HEK293 (cell line): ENCODE results near the gene ZNF783.

Source experiments
- CTCF ChIA-PET: fragments of 350-600 bp; formaldehyde crosslinking; extraction: SDS; loops from one replicate; lab custom pipeline; 2021; ENCODE audit warnings: antibody characterized with exemption; lab: Yijun Ruan, JAX
- POLR2A ChIA-PET: fragments of 300-600 bp; formaldehyde crosslinking; extraction: SDS; loops from one replicate; lab custom pipeline; 2020; ENCODE audit warnings: antibody characterized with exemption, inconsistent platforms; lab: Yijun Ruan, JAX
- H3K27ac ChIP-seq: fragments of 200-500 bp; sonication (Bioruptor generic); 2 replicates; pipeline ENCODE4 v1.5.1; 2014; ENCODE audit warnings: low read depth, low read length, control low read depth, inconsistent platforms; ENCODE audit errors: extremely low read depth
- H3K36me3 ChIP-seq, 2 experiments: fragments of 200-500 bp in 1 of 2; sonication (Bioruptor generic) in 1 of 2; 1 replicate in 1 of 2; 2 replicates in 1 of 2; pipeline ENCODE4 v1.5.1; 2014 to 2017; ENCODE audit warnings: inconsistent platforms in 2 of 2, low read length in 2 of 2; ENCODE audit not compliant: control insufficient read depth in 2 of 2, insufficient read depth in 1 of 2
- H3K4me1 ChIP-seq: fragments of 200-500 bp; sonication (Bioruptor generic); 2 replicates; pipeline ENCODE4 v1.5.1; 2014; ENCODE audit warnings: mild to moderate bottlenecking, low read length, inconsistent platforms; ENCODE audit not compliant: control insufficient read depth, insufficient read depth
- H3K4me3 ChIP-seq: 2 replicates; pipeline ENCODE4 v1.5.1; 2011; ENCODE audit warnings: low read depth, mild to moderate bottlenecking, control low read depth, low read length, moderate library complexity
- H3K9me3 ChIP-seq: fragments of 200-500 bp; sonication (Bioruptor generic); 2 replicates; pipeline ENCODE4 v1.5.1; 2014; ENCODE audit warnings: low read depth, low read length, inconsistent platforms; ENCODE audit not compliant: control insufficient read depth, insufficient read depth
- KLF10 ChIP-seq: fragments of 450-650 bp; IDR thresholded peaks from 2 replicates; pipeline ENCODE4 v1.5.1; 2018; ENCODE audit warnings: missing biosample characterization, mild to moderate bottlenecking, missing genetic modification characterization
- SCRT1 ChIP-seq: fragments of 450-650 bp; formaldehyde crosslinking; IDR thresholded peaks from 2 replicates; pipeline ENCODE4 v1.5.1; 2016; ENCODE audit warnings: missing biosample characterization, missing genetic modification characterization, borderline replicate concordance
- SCRT2 ChIP-seq: fragments of 450-650 bp; formaldehyde crosslinking; IDR thresholded peaks from 2 replicates; pipeline ENCODE4 v1.5.1; 2016; ENCODE audit warnings: missing biosample characterization, missing genetic modification characterization
- SETDB1 ChIP-seq: IDR thresholded peaks from one replicate; pipeline ENCODE4 v1.6.1; 2017; ENCODE audit warnings: mild to moderate bottlenecking, low read length, moderate library complexity, mixed read lengths; ENCODE audit not compliant: insufficient read length
- ZBTB10 ChIP-seq: fragments of 450-650 bp; formaldehyde crosslinking; IDR thresholded peaks from 2 replicates; pipeline ENCODE4 v1.5.1; 2016; ENCODE audit warnings: missing biosample characterization, missing genetic modification characterization
- ZBTB44 ChIP-seq: fragments of 450-650 bp; IDR thresholded peaks from 2 replicates; pipeline ENCODE4 v1.5.1; 2018; ENCODE audit warnings: missing biosample characterization, mild to moderate bottlenecking, missing genetic modification characterization
- ZFHX2 ChIP-seq: fragments of 450-650 bp; formaldehyde crosslinking; conservative IDR thresholded peaks from 2 replicates; pipeline ENCODE4 v1.5.1; 2016; ENCODE audit warnings: missing biosample characterization, missing genetic modification characterization
- ZNF114 ChIP-seq: fragments of 450-650 bp; formaldehyde crosslinking; IDR thresholded peaks from 2 replicates; pipeline ENCODE4 v1.5.0; 2017; ENCODE audit warnings: missing biosample characterization, missing genetic modification characterization
- ZNF19 ChIP-seq: fragments of 450-650 bp; formaldehyde crosslinking; IDR thresholded peaks from 2 replicates; pipeline ENCODE4; 2016; ENCODE audit warnings: missing biosample characterization, missing genetic modification characterization, low read depth
- ZNF211 ChIP-seq: fragments of 450-650 bp; formaldehyde crosslinking; IDR thresholded peaks from 2 replicates; pipeline ENCODE4 v1.5.1; 2016; ENCODE audit warnings: low read depth, missing biosample characterization, missing genetic modification characterization
- ZNF266 ChIP-seq: fragments of 450-650 bp; formaldehyde crosslinking; IDR thresholded peaks from 2 replicates; pipeline ENCODE4 v1.5.1; 2016; ENCODE audit warnings: missing biosample characterization, missing genetic modification characterization, low read depth
- ZNF354C ChIP-seq: fragments of 450-650 bp; formaldehyde crosslinking; IDR thresholded peaks from 2 replicates; pipeline ENCODE4 v1.5.1; 2016; ENCODE audit warnings: missing biosample characterization, missing genetic modification characterization, low read depth, borderline replicate concordance
- ZNF501 ChIP-seq: fragments of 450-650 bp; formaldehyde crosslinking; IDR thresholded peaks from 2 replicates; pipeline ENCODE4 v1.5.1; 2016; ENCODE audit warnings: missing biosample characterization, missing genetic modification characterization
- ZNF514 ChIP-seq: fragments of 450-650 bp; formaldehyde crosslinking; IDR thresholded peaks from 2 replicates; pipeline ENCODE4 v1.5.1; 2016; ENCODE audit warnings: missing biosample characterization, missing genetic modification characterization
- ZNF560 ChIP-seq: fragments of 450-650 bp; formaldehyde crosslinking; IDR thresholded peaks from 2 replicates; pipeline ENCODE4 v1.5.1; 2017; ENCODE audit warnings: missing biosample characterization, missing genetic modification characterization, borderline replicate concordance
- ZNF704 ChIP-seq: fragments of 450-650 bp; formaldehyde crosslinking; IDR thresholded peaks from 2 replicates; pipeline ENCODE4 v1.5.1; 2016; ENCODE audit warnings: missing biosample characterization, missing genetic modification characterization
- ZNF76 ChIP-seq: fragments of 450-650 bp; formaldehyde crosslinking; IDR thresholded peaks from 2 replicates; pipeline ENCODE4; 2016; ENCODE audit warnings: low read depth, missing biosample characterization, missing genetic modification characterization, borderline replicate concordance
- ZNF776 ChIP-seq: fragments of 450-650 bp; formaldehyde crosslinking; IDR thresholded peaks from 2 replicates; pipeline ENCODE4 v1.5.0; 2017; ENCODE audit warnings: missing biosample characterization, missing genetic modification characterization, borderline replicate concordance
- ZSCAN30 ChIP-seq: fragments of 450-650 bp; IDR thresholded peaks from 2 replicates; pipeline ENCODE4 v1.5.1; 2018; ENCODE audit warnings: missing biosample characterization, mild to moderate bottlenecking, missing genetic modification characterization, moderate library complexity
- ZXDB ChIP-seq: fragments of 450-650 bp; formaldehyde crosslinking; IDR thresholded peaks from 2 replicates; pipeline ENCODE4 v1.5.1; 2016; ENCODE audit warnings: missing biosample characterization, missing genetic modification characterization
- TF ChIP-seq, protein P1 (sequence below): fragments of 450-650 bp; formaldehyde crosslinking; IDR thresholded peaks from 2 replicates; pipeline ENCODE4 v1.5.1; 2016; ENCODE audit warnings: missing biosample characterization, missing genetic modification characterization

Gene ZNF783

DNA sequence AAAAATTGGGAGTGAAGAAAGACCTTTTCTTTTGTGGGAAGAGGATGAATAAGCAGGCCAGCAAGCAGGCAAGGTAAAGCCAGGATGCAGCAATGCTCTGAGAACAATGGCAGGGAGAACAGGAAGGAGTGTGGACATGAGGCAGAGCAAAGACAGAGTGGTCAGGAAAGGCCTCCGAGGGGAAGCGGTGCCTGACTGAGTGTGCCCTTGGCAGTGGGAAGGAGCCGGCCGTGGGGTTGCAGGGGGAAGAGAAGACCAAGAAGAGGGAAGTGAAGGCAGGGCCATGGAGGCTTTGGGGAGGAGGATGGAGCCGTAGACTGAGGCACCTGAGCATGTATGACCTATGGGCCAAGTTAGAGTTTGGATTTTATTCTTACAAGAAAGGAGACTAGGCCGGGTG, 44.4 kb upstream of the ZNF783 start:
- H3K4me3 ChIP-seq = no peak overlapping the region
- POLR2A ChIA-PET = no interaction called here
- H3K4me1 ChIP-seq = no peaks in the 10 kb centered on the region
- no peak for TF ChIP-seq ZNF776
- no peak for TF ChIP-seq SETDB1
- no peak for TF ChIP-seq ZNF514 (tag by site-specific recombination)
- no peak for TF ChIP-seq ZNF354C
- TF ChIP-seq ZNF266 (tag by site-specific recombination) = no peak
- no peak for TF ChIP-seq ZNF211 (tag by site-specific recombination)
- no peak for TF ChIP-seq ZBTB10 (tag by site-specific recombination)
- TF ChIP-seq ZNF501 = no peak
- TF ChIP-seq ZNF560 = no peak
- no peak for TF ChIP-seq ZFHX2 (tag by site-specific recombination)
- no peaks in the 10 kb centered on the region for H3K9me3 ChIP-seq
- H3K36me3 ChIP-seq = peaks cover 36 to 98% of the 10 kb centered on the region in 2 experiments
- CTCF ChIA-PET = no interaction called here
- H3K27ac ChIP-seq = no peak overlapping the region

DNA sequence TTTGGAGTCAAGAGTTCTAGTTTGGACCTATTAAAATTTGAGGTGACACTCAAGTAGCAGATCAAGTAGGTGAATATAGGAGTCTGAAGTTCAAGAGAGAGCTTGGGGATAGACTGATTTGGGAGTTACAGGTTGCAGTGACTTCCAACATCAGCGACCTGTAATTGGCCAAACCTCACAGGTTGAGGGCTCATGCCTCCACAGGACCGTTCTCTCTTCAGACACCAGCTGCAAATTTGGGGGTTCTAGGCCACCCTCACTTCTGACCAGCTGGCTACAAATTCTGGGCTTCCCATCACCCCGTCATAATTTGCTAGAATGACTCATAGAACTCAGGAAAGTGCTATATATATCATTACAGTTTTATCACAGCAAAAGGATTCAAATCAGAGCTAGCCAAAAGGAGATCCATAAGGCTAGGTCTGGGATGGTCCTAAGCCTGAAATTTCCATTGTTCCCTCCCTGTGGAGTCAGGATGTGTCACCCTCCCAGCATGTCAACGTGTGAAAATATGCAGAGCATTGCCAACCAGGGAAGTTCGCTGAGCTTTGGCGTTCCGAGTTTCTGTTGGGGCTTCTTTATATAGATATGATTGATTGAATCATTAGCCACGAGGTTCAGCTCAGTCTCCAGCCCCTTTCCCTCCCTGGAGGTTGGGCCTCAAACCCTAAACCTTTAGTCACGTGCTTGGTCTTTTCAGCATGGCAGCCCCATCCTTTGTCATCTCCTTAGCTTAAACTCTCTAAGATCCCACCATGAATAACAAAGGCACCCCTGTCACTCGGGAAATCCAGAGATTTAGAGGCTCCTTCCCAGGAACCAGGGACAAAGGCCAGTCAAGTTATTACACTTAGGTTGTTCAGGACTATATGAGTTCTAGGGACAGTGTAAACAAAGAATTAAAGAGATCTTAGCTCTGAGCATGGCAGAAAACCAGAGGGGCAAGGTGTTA, 43.3 kb upstream of the ZNF783 start:
- H3K4me3 ChIP-seq = no peak overlapping the region
- H3K9me3 ChIP-seq = no peaks in the 10 kb centered on the region
- H3K36me3 ChIP-seq = peaks cover 39 to 93% of the 10 kb centered on the region in 2 experiments; a peak in 2 of 3 replicates
- H3K27ac ChIP-seq = no peak overlapping the region
- ChIA-PET POLR2A (no interaction called here), CTCF (interaction anchor here (0.6 to 1.2 kb wide), 2 partner anchors 9 to 42 kb away, joined by 3 to 5 read pairs; no protein-coding TSS in a partner anchor)
- TF ChIP-seq ZSCAN30 (tag by site-specific recombination) (no peak), SETDB1 (no peak), ZNF76 (tag by site-specific recombination) (no peak), KLF10 (tag by site-specific recombination) (no peak), SCRT2 (tag by site-specific recombination) (no peak), ZXDB (no peak), ZNF19 (no peak), ZNF704 (no peak), ZBTB44 (no peak), ZNF114 (tag by site-specific recombination) (no peak), SCRT1 (tag by site-specific recombination) (no peak)
- TF ChIP-seq, protein P1, sequence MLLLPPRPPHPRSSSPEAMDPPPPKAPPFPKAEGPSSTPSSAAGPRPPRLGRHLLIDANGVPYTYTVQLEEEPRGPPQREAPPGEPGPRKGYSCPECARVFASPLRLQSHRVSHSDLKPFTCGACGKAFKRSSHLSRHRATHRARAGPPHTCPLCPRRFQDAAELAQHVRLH (tag by site-specific recombination) = no peak
- no peaks in the 10 kb centered on the region for H3K4me1 ChIP-seq
